PC-3 (cell line): ENCODE measurements around the gene SHROOM2.

Source experiments
- CTCF ChIP-seq: fragments of 300-600 bp; sonication (generic); conservative IDR thresholded peaks from 2 replicates; pipeline ENCODE4 v1.5.1; 2017; ENCODE audit warnings: antibody characterized with exemption, low read depth, mild to moderate bottlenecking, low read length
- EZH2 ChIP-seq: fragments of 300-600 bp; sonication (generic); IDR thresholded peaks from one replicate; pipeline ENCODE4 v1.6.1; 2017; ENCODE audit warnings: antibody characterized with exemption, mild to moderate bottlenecking, low read length; ENCODE audit not compliant: unreplicated experiment

DNA sequence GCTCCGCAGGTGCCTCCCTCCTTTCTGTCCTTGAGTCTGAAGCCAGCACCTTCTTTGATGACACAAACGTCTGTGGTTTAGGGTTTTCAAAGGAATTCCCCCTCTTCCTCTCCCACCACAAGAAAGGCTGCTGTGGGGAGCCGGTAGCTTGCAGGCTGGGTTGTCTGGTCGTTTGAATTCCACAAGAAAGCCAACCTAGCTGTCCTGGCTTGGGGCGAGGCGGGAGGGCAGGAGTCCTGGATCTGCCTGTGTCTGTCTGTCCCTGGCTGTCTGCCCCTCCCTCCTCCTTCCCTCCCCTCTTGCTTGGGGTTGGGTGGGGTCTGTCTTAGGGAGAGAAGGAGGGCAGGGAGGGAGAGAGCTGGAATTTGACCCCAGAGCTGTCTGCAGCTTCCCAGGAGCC, 56.3 kb downstream of the SHROOM2 start:
- TF ChIP-seq CTCF = no peak
- TF ChIP-seq EZH2 = no peak
